K562 (cell line): ENCODE measurements around the gene ENC1. TPM values are rescaled to one million over a fixed set of nuclear protein-coding genes. Genes with fewer than 3 reads are reported as not detected.

Source experiments
- ARID1B ChIP-seq: fragments of 450-650 bp; IDR thresholded peaks from 2 replicates; pipeline ENCODE4 v1.6.1; 2016; ENCODE audit warnings: antibody characterized with exemption, mild to moderate bottlenecking, inconsistent platforms
- BRCA1 ChIP-seq, 2 experiments: fragments of 450-650 bp in 1 of 2; sonication (generic) in 1 of 2; formaldehyde crosslinking in 1 of 2; IDR thresholded peaks; 2 replicates each; pipeline versions ENCODE4 v1.5.0 to v1.6.1; 2017 to 2020; ENCODE audit warnings: mild to moderate bottlenecking in 1 of 2, missing genetic modification reagents in 1 of 2
- DMBX1 ChIP-seq: fragments of 250-450 bp; sonication (Bioruptor Pico); IDR thresholded peaks from 2 replicates; pipeline ENCODE4 v1.8.0; 2022; ENCODE audit warnings: inconsistent platforms, mild to moderate bottlenecking, moderate library complexity, borderline replicate concordance
- E4F1 ChIP-seq: fragments of 250-450 bp; sonication (Bioruptor Pico); IDR thresholded peaks from 2 replicates; pipeline ENCODE4 v1.5.0; 2021; ENCODE audit warnings: mild to moderate bottlenecking, borderline replicate concordance
- KDM1A ChIP-seq, 2 experiments: fragments of 450-650 bp; IDR thresholded peaks; 2 replicates each; pipeline ENCODE4 v1.6.1; 2016; ENCODE audit warnings: mild to moderate bottlenecking in 2 of 2
- L3MBTL2 ChIP-seq: fragments of 450-650 bp; IDR thresholded peaks from 2 replicates; pipeline ENCODE4 v1.6.1; 2016; ENCODE audit warnings: mild to moderate bottlenecking, moderate library complexity
- LARP7 ChIP-seq: fragments of 450-650 bp; IDR thresholded peaks from 2 replicates; pipeline ENCODE4 v1.6.1; 2016
- MED1 ChIP-seq: sonication (generic); formaldehyde crosslinking; IDR thresholded peaks from 2 replicates; pipeline ENCODE4 v1.8.1; 2023; ENCODE audit warnings: missing genetic modification reagents, borderline replicate concordance
- NEUROD1 ChIP-seq: fragments of 150-350 bp; IDR thresholded peaks from 2 replicates; pipeline ENCODE4 v1.6.1; 2014; ENCODE audit warnings: borderline replicate concordance, low read length, low read depth; ENCODE audit not compliant: partially characterized antibody
- NR2C2 ChIP-seq, 2 experiments: fragments of 200-800 bp in 1 of 2; sonication (Bioruptor generic) in 1 of 2; sonication (generic) in 1 of 2; formaldehyde crosslinking in 1 of 2; IDR thresholded peaks; 2 replicates each; pipeline versions ENCODE4 v1.6.1 to v1.8.0; 2016 to 2022; ENCODE audit warnings: mild to moderate bottlenecking in 1 of 2, missing compliant biosample characterization in 1 of 2, missing genetic modification characterization in 1 of 2, missing genetic modification reagents in 1 of 2
- SOX6 ChIP-seq: fragments of 450-650 bp; IDR thresholded peaks from 2 replicates; pipeline ENCODE4 v1.6.1; 2014; ENCODE audit warnings: mild to moderate bottlenecking
- SPI1 ChIP-seq: IDR thresholded peaks from 2 replicates; pipeline ENCODE4 v1.6.1; 2011; ENCODE audit warnings: low read depth, low read length, control low read depth, borderline replicate concordance
- SRF ChIP-seq, 2 experiments: fragments of 250-450, 450-650 bp in 1 of 2; sonication (Bioruptor Pico) in 1 of 2; sonication (generic) in 1 of 2; formaldehyde crosslinking; IDR thresholded peaks; 2 replicates each; pipeline versions ENCODE4 v1.5.0 to v1.5.1; 2020 to 2022; ENCODE audit warnings: mild to moderate bottlenecking in 1 of 2, missing genetic modification reagents in 1 of 2
- TCF7L2 ChIP-seq: fragments of 150-350 bp; IDR thresholded peaks from 2 replicates; pipeline ENCODE4 v1.6.1; 2016; ENCODE audit warnings: low read depth, mild to moderate bottlenecking, low read length, moderate library complexity
- TSC22D4 ChIP-seq: fragments of 450-650 bp; IDR thresholded peaks from 2 replicates; pipeline ENCODE4 v1.6.1; 2016; ENCODE audit warnings: missing genetic modification characterization, missing biosample characterization, control low read depth
- ZNF695 ChIP-seq: fragments of 450-650 bp; formaldehyde crosslinking; IDR thresholded peaks from 2 replicates; pipeline ENCODE4 v1.4.0; 2020; ENCODE audit warnings: mild to moderate bottlenecking, moderate library complexity
- polyA plus RNA-seq, 8 experiments: library from polyadenylated mRNA; depleted of rRNA in 4 of 8; stranded (reverse) in 5 of 8; unstranded in 3 of 8; fragments of >200 nt; fragmentation: Nextera tagmentation in 2 of 8; fragmentation: Illumina TruSeq in 1 of 8; extraction: Ambion mirVana in 2 of 8; extraction: Trizol in 1 of 8; gene quantifications; 2 replicates each; pipeline versions ENCODE4 v1.2.1 to v1.2.3, GENCODE V29; 2011 to 2014; ENCODE audit warnings: inconsistent platforms in 1 of 8, missing spikeins in 1 of 8
- total RNA-seq, 7 experiments: library from RNA; depleted of rRNA in 6 of 7; stranded (reverse); fragments of >200 nt in 6 of 7; fragmentation: Illumina TruSeq in 2 of 7; extraction: Trizol in 2 of 7; gene quantifications; 2 replicates each; pipeline versions ENCODE4 v1.2.1 to v1.2.3, GENCODE V29; 2011 to 2021; ENCODE audit warnings: low replicate concordance in 1 of 7
- TF ChIP-seq, protein P1 (sequence below), 2 experiments: fragments of 450-650 bp in 1 of 2; IDR thresholded peaks; 2 replicates each; pipeline ENCODE4 v1.6.1; 2011 to 2017; ENCODE audit warnings: low read depth in 2 of 2, antibody characterized with exemption in 1 of 2, borderline replicate concordance in 1 of 2, low read length in 1 of 2, mild to moderate bottlenecking in 1 of 2, mixed read lengths in 1 of 2; ENCODE audit not compliant: control insufficient read depth in 1 of 2
- TF ChIP-seq, protein P2 (sequence below): fragments of 250-450 bp; sonication (Bioruptor Pico); IDR thresholded peaks from 2 replicates; pipeline ENCODE4 v1.8.0; 2021; ENCODE audit warnings: moderate library complexity, mild to moderate bottlenecking, inconsistent platforms
- TF ChIP-seq, protein P3 (sequence below): fragments of 450-650 bp; formaldehyde crosslinking; IDR thresholded peaks from 2 replicates; pipeline ENCODE4 v1.4.0; 2022; ENCODE audit warnings: mild to moderate bottlenecking, moderate library complexity

Gene ENC1
- total and polyA plus RNA-seq, 9 of the 15 experiments (the other 6 are each of a cell fraction or from before 2014, with no cell fraction given): 0.17 to 3.2 (median 0.97) TPM

- TF ChIP-seq NEUROD1 (no peak), L3MBTL2 (peak; percentile 75), ARID1B (peak; percentile 26; the same call in 1 of the 2 replicates), SOX6 (peak; percentile 46; the same call in 1 of the 2 replicates), LARP7 (no peak), NR2C2 (CRISPR knock-in tag; IDR thresholded peaks at IDR 0.05) (no peak), NR2C2 (tag; IDR thresholded peaks at IDR 0.05) (peak; percentile 92), SPI1 (peak; percentile 76; the same call in 1 of the 2 replicates), TCF7L2 (no peak), E4F1 (no peak), BRCA1 (IDR thresholded peaks at IDR 0.05) (no peak), BRCA1 (CRISPR knock-in tag; IDR thresholded peaks at IDR 0.05) (no peak), TSC22D4 (tag) (no peak), KDM1A (IDR thresholded peaks at IDR 0.05) (no peak), DMBX1 (CRISPR knock-in tag) (peak; percentile 74; the same call in 1 of the 2 replicates), SRF (CRISPR knock-in tag; IDR thresholded peaks at IDR 0.05) (peak in 1 of 2 experiments; percentile 89; a peak in 2 of 4 replicates), MED1 (CRISPR knock-in tag) (no peak), ZNF695 (CRISPR knock-in tag) (no peak)
- TF ChIP-seq, protein P1, sequence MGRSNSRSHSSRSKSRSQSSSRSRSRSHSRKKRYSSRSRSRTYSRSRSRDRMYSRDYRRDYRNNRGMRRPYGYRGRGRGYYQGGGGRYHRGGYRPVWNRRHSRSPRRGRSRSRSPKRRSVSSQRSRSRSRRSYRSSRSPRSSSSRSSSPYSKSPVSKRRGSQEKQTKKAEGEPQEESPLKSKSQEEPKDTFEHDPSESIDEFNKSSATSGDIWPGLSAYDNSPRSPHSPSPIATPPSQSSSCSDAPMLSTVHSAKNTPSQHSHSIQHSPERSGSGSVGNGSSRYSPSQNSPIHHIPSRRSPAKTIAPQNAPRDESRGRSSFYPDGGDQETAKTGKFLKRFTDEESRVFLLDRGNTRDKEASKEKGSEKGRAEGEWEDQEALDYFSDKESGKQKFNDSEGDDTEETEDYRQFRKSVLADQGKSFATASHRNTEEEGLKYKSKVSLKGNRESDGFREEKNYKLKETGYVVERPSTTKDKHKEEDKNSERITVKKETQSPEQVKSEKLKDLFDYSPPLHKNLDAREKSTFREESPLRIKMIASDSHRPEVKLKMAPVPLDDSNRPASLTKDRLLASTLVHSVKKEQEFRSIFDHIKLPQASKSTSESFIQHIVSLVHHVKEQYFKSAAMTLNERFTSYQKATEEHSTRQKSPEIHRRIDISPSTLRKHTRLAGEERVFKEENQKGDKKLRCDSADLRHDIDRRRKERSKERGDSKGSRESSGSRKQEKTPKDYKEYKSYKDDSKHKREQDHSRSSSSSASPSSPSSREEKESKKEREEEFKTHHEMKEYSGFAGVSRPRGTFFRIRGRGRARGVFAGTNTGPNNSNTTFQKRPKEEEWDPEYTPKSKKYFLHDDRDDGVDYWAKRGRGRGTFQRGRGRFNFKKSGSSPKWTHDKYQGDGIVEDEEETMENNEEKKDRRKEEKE (IDR thresholded peaks at IDR 0.05; ENCODE audit: borderline replicate concordance in 1 of 2, control insufficient read depth in 1 of 2, low read depth in 2 of 2, low read length in 1 of 2): no peak
- TF ChIP-seq, protein P2, sequence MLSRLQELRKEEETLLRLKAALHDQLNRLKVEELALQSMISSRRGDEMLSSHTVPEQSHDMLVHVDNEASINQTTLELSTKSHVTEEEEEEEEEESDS (CRISPR knock-in tag): no peak
- TF ChIP-seq, protein P3, sequence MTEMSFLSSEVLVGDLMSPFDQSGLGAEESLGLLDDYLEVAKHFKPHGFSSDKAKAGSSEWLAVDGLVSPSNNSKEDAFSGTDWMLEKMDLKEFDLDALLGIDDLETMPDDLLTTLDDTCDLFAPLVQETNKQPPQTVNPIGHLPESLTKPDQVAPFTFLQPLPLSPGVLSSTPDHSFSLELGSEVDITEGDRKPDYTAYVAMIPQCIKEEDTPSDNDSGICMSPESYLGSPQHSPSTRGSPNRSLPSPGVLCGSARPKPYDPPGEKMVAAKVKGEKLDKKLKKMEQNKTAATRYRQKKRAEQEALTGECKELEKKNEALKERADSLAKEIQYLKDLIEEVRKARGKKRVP (CRISPR knock-in tag): no peak
Measured at GRCh38 chr5:74595143-74595925, 45.2 kb downstream of the ENC1 start (continued).
